ENCODE results near the gene COL17A1.

COL17A1 gene

DNA sequence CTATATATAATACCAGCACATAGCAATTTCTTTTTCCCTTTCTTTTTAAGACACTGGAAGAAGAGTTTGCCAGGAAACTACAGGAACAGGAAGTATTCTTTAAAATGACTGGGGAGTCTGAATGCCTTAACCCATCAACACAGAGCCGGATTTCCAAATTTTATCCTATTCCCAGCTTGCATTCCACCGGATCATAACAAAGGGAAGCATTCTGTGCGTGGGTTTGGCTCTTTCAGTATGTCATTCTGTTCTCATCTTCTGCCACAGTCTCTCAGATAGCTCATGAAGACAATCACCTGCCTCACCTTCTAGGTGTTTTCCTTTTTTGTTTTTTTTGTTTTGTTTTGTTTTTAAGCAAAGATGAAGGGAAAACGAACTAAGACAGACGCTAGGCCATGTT is 60.2 kb downstream of the COL17A1 start:
- Histone ChIP-seq H3K36me3 (ENCODE audit: insufficient read depth) (no peaks in the 10 kb centered on the region), H3K27me3 (ENCODE audit: insufficient read depth, low read depth) (no peaks in the 10 kb centered on the region), H3K27ac (no peak overlapping the region), H3K79me2 (ENCODE audit: insufficient read depth, low read depth) (no peaks in the 10 kb centered on the region), H3K4me2 (no peak overlapping the region), H3K4me3 (IDR thresholded peaks at IDR 0.05; ENCODE audit: insufficient read depth, low read depth, low read length) (no peak overlapping the region), H3K9ac (no peak overlapping the region), H4K20me1 (ENCODE audit: insufficient read depth) (no peaks in the 10 kb centered on the region), H3K4me1 (ENCODE audit: low read depth, poor library complexity, severe bottlenecking) (no peaks in the 10 kb centered on the region), H2AFZ (ENCODE audit: low read depth) (no peak overlapping the region)
- no peak for TF ChIP-seq CTCF (conservative IDR thresholded peaks at IDR 0.05; ENCODE audit: low read depth, low read length)

- Histone ChIP-seq H3K36me3 (ENCODE audit: insufficient read depth) (no peaks in the 10 kb centered on the region), H3K9ac (no peak overlapping the region), H4K20me1 (ENCODE audit: insufficient read depth) (no peaks in the 10 kb centered on the region), H3K79me2 (ENCODE audit: insufficient read depth, low read depth) (no peaks in the 10 kb centered on the region), H3K4me1 (ENCODE audit: low read depth, poor library complexity, severe bottlenecking) (no peaks in the 10 kb centered on the region), H3K27me3 (ENCODE audit: insufficient read depth, low read depth) (no peaks in the 10 kb centered on the region), H3K4me3 (IDR thresholded peaks at IDR 0.05; ENCODE audit: insufficient read depth, low read depth, low read length) (no peak overlapping the region), H3K27ac (no peak overlapping the region), H2AFZ (ENCODE audit: low read depth) (no peak overlapping the region), H3K4me2 (no peak overlapping the region)
- no peak for TF ChIP-seq CTCF (conservative IDR thresholded peaks at IDR 0.05; ENCODE audit: low read depth, low read length)
These were observed 63.7 kb downstream of the COL17A1 start for GRCh38 chr10:104022026-104022425.

- no peak overlapping the region for H2AFZ ChIP-seq (ENCODE audit: low read depth)
- H3K4me3 ChIP-seq (IDR thresholded peaks at IDR 0.05; ENCODE audit: insufficient read depth, low read depth, low read length): no peak overlapping the region
- TF ChIP-seq CTCF (conservative IDR thresholded peaks at IDR 0.05; ENCODE audit: low read depth, low read length): no peak
- no peak overlapping the region for H3K4me2 ChIP-seq
- H3K27me3 ChIP-seq (ENCODE audit: insufficient read depth, low read depth): no peaks in the 10 kb centered on the region
- H3K4me1 ChIP-seq (ENCODE audit: low read depth, poor library complexity, severe bottlenecking): no peaks in the 10 kb centered on the region
- H3K27ac ChIP-seq: no peak overlapping the region
- H3K36me3 ChIP-seq (ENCODE audit: insufficient read depth): no peaks in the 10 kb centered on the region
- no peak overlapping the region for H3K9ac ChIP-seq
- no peaks in the 10 kb centered on the region for H3K79me2 ChIP-seq (ENCODE audit: insufficient read depth, low read depth)
- H4K20me1 ChIP-seq (ENCODE audit: insufficient read depth): no peaks in the 10 kb centered on the region
These were observed 64.4 kb downstream of the COL17A1 start for GRCh38 chr10:104021246-104021645.

DNA sequence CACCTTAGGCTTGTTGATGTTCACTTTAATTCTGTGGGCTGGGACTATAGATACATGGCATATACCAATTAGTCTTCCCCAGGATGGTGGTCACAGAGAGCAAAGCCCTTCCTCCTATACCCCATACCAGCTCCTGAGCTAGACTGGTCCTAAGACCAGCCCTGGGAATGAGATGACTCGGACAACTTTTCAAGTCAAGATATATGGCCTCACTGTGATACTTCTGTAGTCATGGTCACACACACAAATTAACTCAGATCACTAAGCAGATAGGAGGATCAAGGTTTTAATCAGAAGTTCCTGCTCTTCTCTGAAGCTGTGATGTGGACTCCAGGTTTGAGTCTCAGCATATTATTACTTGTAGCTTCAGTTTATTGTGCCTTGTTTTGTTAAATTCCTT is 65.7 kb downstream of the COL17A1 start:
- no peaks in the 10 kb centered on the region for H3K4me1 ChIP-seq (ENCODE audit: low read depth, poor library complexity, severe bottlenecking)
- no peak overlapping the region for H3K27ac ChIP-seq
- TF ChIP-seq CTCF (conservative IDR thresholded peaks at IDR 0.05; ENCODE audit: low read depth, low read length): no peak
- H4K20me1 ChIP-seq (ENCODE audit: insufficient read depth): no peaks in the 10 kb centered on the region
- H3K4me3 ChIP-seq (IDR thresholded peaks at IDR 0.05; ENCODE audit: insufficient read depth, low read depth, low read length): no peak overlapping the region
- H3K4me2 ChIP-seq: no peak overlapping the region
- no peaks in the 10 kb centered on the region for H3K27me3 ChIP-seq (ENCODE audit: insufficient read depth, low read depth)
- no peaks in the 10 kb centered on the region for H3K36me3 ChIP-seq (ENCODE audit: insufficient read depth)
- H3K79me2 ChIP-seq (ENCODE audit: insufficient read depth, low read depth): no peaks in the 10 kb centered on the region
- H2AFZ ChIP-seq (ENCODE audit: low read depth): no peak overlapping the region
- H3K9ac ChIP-seq: no peak overlapping the region

All from KMS-11 (cell line).